ENCODE data around the gene NLN. TPM values are rescaled to one million over a fixed set of nuclear protein-coding genes. Genes with fewer than 3 reads are reported as not detected.
"Not testable (repeated sequence)": the region's sequence is repeated elsewhere in the genome, so short reads cannot be mapped to it uniquely, and the experiment has no call there.

The NLN gene
- total RNA-seq, 1 donor = 3.3 TPM

DNA sequence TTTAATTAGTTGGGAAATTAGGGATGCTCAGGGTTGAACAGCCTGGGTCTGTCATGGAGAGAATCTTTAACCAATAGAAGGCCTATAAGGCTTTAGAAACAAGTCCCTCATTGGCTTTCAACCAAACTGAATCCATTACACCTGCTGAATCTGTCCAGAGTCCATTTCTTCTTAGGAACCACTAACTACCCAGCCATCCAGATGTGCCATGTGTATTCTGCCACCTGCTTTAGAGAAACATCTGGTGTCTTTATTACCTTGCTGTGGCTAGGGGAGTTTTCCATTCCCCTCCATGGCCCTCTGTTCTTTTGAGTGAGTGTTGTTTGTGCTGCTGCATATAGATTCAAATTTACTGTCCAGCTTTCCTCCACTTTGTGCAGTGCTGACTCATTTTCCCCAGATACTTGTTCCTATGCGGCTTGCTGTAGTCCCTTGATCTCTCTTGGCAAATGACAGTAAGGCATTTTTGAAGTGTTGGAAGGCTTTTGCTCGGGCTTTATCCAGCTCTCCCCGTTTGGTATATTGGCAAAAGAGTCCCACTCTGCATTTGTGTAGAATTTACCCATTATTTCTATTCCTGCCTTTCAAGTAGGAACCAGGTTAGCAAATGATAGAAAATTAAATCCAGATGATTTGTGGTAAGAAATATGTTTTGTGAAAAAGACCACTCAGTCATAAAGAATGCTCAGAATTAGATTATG, 54.6 kb downstream of the NLN start:
- no peaks in the 10 kb centered on the region for H3K27me3 ChIP-seq (ENCODE audit: insufficient read depth, low read length)
- H3K4me3 ChIP-seq (ENCODE audit: low read length) = no peak overlapping the region
- H3K9me3 ChIP-seq (ENCODE audit: low read depth, low read length) = no peaks in the 10 kb centered on the region
- peaks cover 4% of the 10 kb centered on the region for H3K4me1 ChIP-seq (ENCODE audit: insufficient read depth, low read length)

DNA sequence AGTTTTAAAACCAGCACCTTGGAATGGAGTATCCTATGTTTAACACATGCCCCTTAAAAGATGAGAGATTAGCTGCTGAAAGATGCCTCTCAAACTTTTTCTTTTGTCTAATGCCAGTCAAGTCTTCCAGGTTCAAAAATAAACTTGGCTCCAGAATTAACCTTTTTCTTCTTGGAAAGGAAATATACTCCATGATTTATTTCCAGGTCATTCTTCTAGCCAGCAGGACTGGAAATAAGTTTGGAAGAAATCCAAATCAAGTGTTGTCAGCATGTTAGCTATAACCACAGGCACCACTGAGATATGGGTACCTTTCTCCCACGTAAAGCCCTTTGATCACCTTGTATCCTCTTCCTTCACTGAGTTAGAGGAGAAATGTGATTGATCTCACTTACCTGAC, 56.1 kb downstream of the NLN start:
- no peak overlapping the region for H3K4me3 ChIP-seq (ENCODE audit: low read length)
- H3K27me3 ChIP-seq (ENCODE audit: insufficient read depth, low read length) = no peaks in the 10 kb centered on the region
- no peaks in the 10 kb centered on the region for H3K9me3 ChIP-seq (ENCODE audit: low read depth, low read length)
- H3K4me1 ChIP-seq (ENCODE audit: insufficient read depth, low read length) = peaks cover 4% of the 10 kb centered on the region

DNA sequence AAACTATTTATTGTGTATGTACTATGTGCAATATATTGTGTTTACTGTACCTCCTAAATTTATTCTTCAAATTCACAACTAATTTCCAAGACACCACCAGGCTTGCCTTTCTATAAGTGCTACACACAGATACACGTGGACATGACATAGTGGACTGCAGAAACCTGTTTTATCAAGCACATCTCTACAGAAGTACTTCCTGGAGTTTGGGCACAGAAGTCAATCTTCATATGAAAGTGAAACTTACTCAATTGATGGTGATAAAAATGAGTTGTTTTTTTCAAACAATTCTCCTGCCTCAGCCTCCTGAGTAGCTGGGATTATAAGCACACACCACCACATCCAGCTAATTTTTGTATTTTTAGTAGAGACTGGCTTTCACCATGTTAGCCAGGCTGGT, 57.6 kb downstream of the NLN start:
- Histone ChIP-seq H3K4me3 (ENCODE audit: low read length) (no peak overlapping the region), H3K27me3 (ENCODE audit: insufficient read depth, low read length) (no peaks in the 10 kb centered on the region), H3K4me1 (ENCODE audit: insufficient read depth, low read length) (peaks cover 4% of the 10 kb centered on the region), H3K9me3 (ENCODE audit: low read depth, low read length) (no peaks in the 10 kb centered on the region)

DNA sequence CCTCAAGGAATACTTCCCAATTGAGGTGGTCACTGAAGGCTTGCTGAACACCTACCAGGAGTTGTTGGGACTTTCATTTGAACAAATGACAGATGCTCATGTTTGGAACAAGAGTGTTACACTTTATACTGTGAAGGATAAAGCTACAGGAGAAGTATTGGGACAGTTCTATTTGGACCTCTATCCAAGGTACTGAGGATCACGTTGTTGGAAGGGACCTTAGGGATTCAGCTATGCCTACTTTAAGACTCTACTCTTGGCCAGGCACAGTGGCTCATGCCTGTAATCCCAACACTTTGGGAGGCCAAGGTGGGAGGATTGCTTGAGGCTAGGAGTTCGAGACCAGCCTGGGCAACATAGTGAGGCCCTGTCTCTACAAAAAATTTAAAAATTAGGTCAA, 66.3 kb downstream of the NLN start:
- H3K27me3 ChIP-seq (ENCODE audit: insufficient read depth, low read length); H3K9me3 ChIP-seq (ENCODE audit: low read depth, low read length); H3K4me3 ChIP-seq (ENCODE audit: low read length); H3K4me1 ChIP-seq (ENCODE audit: insufficient read depth, low read length): not testable (repeated sequence)

DNA sequence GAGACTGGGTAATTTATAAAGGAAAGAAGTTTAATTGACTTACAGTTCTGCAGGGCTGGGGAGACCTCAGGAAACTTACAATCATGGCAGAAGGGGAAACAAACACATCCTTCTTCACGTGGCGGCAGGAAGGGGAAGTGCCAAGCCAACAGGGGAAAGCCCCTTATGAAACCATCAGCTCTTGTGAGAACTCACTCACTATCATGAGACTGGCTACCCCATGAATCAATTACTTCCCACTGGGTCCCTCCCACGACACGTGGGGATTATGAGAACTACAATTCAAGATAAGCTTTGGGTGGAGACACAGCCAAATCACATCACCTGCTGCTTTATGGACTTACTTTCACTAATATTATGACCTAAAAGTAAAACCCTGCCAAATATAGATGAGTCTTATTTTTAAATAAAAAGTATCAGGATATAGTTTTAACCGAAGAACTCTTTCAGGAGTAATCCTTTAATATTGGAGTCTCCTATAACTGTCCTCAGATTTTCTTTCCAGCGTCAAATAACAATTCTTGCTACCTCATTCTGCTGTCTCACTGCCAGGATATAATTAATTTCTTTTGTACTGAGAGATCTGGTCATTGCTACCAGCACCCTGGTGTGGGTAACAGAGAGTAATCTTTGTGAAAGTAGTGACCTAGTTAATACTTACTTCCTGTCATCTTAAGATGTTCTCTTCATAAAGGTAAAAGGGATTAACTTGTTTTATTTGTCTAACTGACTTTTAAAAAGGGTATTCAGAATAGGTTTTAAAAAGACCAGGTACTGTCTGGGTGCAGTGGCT, 68.6 kb downstream of the NLN start:
- Histone ChIP-seq H3K27me3 (ENCODE audit: insufficient read depth, low read length) (no peaks in the 10 kb centered on the region), H3K9me3 (ENCODE audit: low read depth, low read length) (no peaks in the 10 kb centered on the region), H3K4me1 (ENCODE audit: insufficient read depth, low read length) (no peaks in the 10 kb centered on the region), H3K4me3 (ENCODE audit: low read length) (no peak overlapping the region)

DNA sequence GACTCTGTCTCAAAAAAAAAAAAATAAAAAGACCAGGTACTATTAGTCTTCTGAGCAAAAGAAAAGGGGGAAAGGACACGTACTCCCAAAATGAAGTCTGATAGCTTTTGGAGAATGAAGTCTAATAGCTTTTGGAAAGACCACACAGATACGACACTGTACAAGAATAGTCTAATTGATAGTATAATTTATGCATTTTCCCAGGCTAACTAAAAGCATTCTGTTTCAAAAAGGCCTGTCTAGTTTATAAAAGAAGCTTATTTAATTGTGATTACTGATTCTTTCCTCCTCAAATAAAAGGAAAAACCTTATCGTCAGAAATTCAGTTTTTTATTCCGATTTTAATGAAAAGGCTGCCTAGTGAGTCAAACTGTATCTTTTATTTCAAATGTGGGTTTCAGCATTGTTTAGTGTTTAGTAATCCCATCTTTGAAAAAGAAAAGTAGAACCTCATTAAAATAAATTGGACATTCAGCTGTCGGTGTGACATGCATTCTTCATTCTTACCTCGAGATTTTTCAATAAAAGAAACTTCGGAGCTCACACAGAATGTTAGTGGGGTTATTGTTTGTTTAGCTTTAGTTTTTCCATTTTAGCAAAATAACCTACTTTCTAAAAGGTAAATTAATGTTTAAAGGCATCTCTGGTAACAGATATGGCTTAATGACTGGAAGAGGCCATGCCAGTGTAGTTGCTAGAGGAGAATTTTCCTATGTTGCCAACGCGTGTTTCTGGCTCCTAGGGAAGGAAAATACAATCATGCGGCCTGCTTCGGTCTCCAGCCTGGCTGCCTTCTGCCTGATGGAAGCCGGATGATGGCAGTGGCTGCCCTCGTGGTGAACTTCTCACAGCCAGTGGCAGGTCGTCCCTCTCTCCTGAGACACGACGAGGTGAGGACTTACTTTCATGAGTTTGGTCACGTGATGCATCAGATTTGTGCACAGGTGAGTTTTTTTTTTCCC, 70.0 kb downstream of the NLN start:
- Histone ChIP-seq H3K27me3 (ENCODE audit: insufficient read depth, low read length) (no peaks in the 10 kb centered on the region), H3K9me3 (ENCODE audit: low read depth, low read length) (no peaks in the 10 kb centered on the region), H3K4me3 (ENCODE audit: low read length) (no peak overlapping the region), H3K4me1 (ENCODE audit: insufficient read depth, low read length) (no peaks in the 10 kb centered on the region)

DNA sequence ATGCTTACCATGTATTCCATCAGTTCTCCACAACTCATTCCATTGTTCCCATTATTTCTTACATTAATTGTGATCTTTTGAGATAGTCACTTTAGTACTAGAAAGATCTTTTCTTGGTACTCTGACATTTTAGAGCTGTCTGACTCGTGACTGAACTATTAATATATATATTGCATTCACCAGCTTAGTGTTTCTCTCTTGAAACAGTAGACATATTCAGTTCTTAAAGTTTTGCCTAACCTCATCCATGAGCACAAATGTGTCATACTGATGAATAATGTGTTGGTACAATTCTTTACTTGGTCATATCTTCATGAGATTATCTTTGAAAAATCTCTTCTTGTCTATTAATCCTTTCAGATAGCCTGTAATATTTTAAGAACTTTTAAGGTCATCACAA, 74.3 kb downstream of the NLN start:
- no peaks in the 10 kb centered on the region for H3K9me3 ChIP-seq (ENCODE audit: low read depth, low read length)
- H3K27me3 ChIP-seq (ENCODE audit: insufficient read depth, low read length) = no peaks in the 10 kb centered on the region
- H3K4me1 ChIP-seq (ENCODE audit: insufficient read depth, low read length) = no peaks in the 10 kb centered on the region
- no peak overlapping the region for H3K4me3 ChIP-seq (ENCODE audit: low read length)

DNA sequence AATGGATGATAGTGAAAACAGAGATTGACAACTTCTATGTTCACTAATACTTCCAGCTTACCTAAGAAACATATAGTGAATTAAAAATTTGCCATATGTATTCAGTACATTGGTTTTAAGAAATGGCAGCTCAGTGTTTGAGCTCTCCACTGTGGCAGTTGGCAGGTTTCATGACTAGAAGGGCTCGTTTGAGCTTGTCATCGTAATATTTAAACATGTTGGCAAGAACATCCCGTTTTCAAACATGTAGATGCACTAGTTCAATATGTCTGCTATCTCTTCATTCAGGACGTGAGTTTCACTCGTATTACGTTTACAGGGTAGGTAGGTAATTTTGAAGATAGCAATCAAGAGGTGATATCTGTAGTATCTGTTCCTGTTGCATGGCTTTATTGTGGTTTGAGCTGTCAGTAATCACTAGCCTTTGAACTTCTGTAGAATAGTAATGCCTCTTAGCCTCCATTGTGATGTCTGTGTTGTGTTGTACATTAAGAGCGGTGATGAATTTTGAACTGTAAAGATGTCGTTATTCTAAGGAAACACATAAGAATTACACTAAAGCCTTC, 74.8 kb downstream of the NLN start:
- H3K4me3 ChIP-seq (ENCODE audit: low read length) = no peak overlapping the region
- no peaks in the 10 kb centered on the region for H3K4me1 ChIP-seq (ENCODE audit: insufficient read depth, low read length)

DNA sequence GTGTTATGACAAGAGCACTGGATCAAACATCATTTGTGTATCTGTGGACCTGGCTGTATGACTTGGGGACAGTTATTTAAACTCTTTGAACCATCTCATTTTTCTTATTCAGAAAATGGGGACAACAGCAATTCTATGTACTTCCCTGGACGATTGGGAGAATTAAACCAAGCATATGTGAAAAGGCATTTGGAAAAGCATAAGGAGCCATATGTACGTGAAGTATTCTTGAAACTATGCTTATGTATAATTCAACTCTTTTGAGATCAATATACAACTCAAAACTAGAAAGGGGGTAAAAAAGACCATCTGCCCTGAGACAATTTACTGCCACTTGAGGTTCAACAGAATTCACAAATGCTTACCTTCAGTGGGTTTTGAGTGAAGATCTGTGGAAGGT, 75.5 kb downstream of the NLN start:
- Histone ChIP-seq H3K4me3 (ENCODE audit: low read length) (no peak overlapping the region), H3K27me3 (ENCODE audit: insufficient read depth, low read length) (no peaks in the 10 kb centered on the region), H3K9me3 (ENCODE audit: low read depth, low read length) (no peaks in the 10 kb centered on the region), H3K4me1 (ENCODE audit: insufficient read depth, low read length) (no peaks in the 10 kb centered on the region)

More for the DNA sequence above, 74.8 kb downstream of the NLN start:
- no peaks in the 10 kb centered on the region for H3K9me3 ChIP-seq (ENCODE audit: low read depth, low read length)
- H3K27me3 ChIP-seq (ENCODE audit: insufficient read depth, low read length) = no peaks in the 10 kb centered on the region

DNA sequence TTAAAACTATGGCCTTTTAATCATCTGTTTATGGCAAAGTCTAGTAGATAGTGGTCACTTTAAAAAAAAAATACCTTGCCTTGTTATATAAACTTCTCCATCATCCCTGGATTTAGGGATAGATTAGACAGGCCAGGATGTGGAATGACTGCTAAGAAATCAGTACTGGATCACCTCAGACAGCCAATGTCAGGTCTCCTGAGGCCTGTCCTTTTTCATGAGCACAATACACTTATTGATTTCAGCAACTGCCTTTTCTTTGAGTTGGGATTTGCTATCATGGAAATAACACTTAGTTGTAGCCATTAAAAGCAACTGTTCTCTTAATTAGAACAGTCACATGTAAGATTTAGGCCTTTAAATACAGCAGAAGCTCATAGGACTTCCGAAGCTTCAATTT, 77.9 kb downstream of the NLN start:
- H3K4me1 ChIP-seq (ENCODE audit: insufficient read depth, low read length) = peaks cover 10% of the 10 kb centered on the region
- no peaks in the 10 kb centered on the region for H3K27me3 ChIP-seq (ENCODE audit: insufficient read depth, low read length)

DNA sequence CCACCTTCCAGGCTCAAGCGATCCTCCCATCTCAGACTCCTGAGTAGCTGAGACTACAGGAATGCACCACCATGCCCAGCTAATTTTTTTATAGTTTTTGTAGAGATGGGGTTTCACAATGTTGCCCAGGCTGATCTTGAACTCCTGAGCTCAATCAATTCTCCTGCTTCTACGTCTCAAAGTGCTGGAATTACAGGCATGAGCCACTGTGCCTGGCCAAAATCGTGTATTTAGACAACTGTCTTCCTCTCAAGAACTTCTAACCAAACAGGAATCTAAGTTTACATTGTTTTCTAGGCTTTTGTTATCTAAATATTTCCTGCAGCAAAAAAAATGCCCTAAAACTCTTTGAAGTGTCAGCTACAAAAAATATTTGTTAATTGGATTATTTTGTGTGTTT, 78.8 kb downstream of the NLN start:
- Histone ChIP-seq H3K27me3 (ENCODE audit: insufficient read depth, low read length) (no peaks in the 10 kb centered on the region), H3K9me3 (ENCODE audit: low read depth, low read length) (no peaks in the 10 kb centered on the region), H3K4me3 (ENCODE audit: low read length) (no peak overlapping the region), H3K4me1 (ENCODE audit: insufficient read depth, low read length) (peaks cover 10% of the 10 kb centered on the region)

More for the DNA sequence above, 77.9 kb downstream of the NLN start:
- no peak overlapping the region for H3K4me3 ChIP-seq (ENCODE audit: low read length)
- no peaks in the 10 kb centered on the region for H3K9me3 ChIP-seq (ENCODE audit: low read depth, low read length)

DNA sequence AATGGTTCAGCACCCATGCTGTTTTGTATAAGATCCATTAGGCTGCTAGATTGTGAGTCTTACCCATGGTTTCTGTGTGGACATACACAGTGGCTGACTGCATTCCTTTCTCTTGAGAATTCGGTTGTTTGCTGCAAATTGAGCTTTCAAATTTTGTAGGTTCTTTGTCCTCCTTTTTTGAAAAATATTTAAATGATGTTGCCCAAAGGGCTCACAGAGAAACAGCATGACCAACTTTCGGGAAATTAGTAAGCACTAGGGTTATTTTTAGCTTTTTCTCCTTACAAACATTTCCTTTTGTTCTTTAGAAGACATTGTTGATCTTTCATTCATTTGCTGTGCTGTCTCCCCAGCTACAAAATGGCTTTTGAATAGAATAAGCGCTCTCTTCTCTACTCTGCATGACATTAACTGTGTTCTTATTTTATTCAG, 79.4 kb downstream of the NLN start:
- Histone ChIP-seq H3K27me3 (ENCODE audit: insufficient read depth, low read length) (no peaks in the 10 kb centered on the region), H3K4me3 (ENCODE audit: low read length) (no peak overlapping the region), H3K9me3 (ENCODE audit: low read depth, low read length) (no peaks in the 10 kb centered on the region), H3K4me1 (ENCODE audit: insufficient read depth, low read length) (peaks cover 10% of the 10 kb centered on the region)

DNA sequence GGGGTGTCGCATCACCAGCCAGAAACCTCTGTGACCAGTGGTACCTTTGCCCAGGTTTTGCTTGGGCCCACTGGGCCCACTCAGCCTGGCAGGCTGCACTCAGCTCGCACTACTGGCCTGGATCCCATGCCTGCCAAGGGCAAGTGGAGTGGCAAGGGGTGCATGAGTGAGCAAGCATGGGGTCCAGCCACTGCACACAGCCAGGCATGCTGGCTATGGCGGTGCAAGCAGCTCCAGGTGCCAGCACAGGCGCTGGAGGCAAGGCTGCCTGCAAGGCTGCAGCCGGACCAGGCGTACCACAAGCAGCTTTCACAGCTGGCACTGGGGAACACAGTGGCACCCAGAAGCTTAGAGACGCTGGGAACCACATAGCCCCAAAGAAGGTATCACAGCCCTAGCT, 80.1 kb downstream of the NLN start:
- Histone ChIP-seq H3K27me3 (ENCODE audit: insufficient read depth, low read length) (no peaks in the 10 kb centered on the region), H3K9me3 (ENCODE audit: low read depth, low read length) (no peaks in the 10 kb centered on the region), H3K4me1 (ENCODE audit: insufficient read depth, low read length) (peaks cover 10% of the 10 kb centered on the region), H3K4me3 (ENCODE audit: low read length) (no peak overlapping the region)

DNA sequence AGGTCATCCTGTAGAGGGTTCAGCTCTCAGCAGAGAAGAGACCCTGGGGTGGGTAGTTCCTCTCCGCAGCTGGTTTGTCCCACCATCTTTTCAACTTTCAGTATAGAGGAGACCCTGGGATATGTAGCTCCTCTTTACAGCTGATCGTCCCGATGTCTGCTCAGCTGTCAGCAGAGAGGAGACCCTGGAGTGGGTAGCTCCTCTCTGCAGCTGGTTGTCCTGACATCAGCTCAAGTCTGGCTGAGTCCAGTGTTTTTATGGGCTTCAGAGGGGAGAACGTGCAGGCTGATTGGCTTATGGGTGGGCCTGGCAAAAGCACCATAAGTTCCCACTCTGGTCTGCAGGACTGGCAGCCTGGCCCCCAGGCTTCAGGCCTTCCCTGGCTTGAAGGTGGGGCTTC, 80.8 kb downstream of the NLN start:
- Histone ChIP-seq H3K9me3 (ENCODE audit: low read depth, low read length) (no peaks in the 10 kb centered on the region), H3K27me3 (ENCODE audit: insufficient read depth, low read length) (no peaks in the 10 kb centered on the region), H3K4me1 (ENCODE audit: insufficient read depth, low read length) (peaks cover 10% of the 10 kb centered on the region), H3K4me3 (ENCODE audit: low read length) (no peak overlapping the region)
